Right lobe of liver (tissue), 6 donors: ENCODE data around the gene NFE2L3. TPM values are rescaled to one million over a fixed set of nuclear protein-coding genes. Genes with fewer than 3 reads are reported as not detected.

Experiments
- ATAC-seq, 4 donors: fragments of 200-7000 bp; cut with Tn5 transposase; one replicate each; pipeline ENCODE4 v1.9.1; 2020; ENCODE audit warnings: mild to moderate bottlenecking in 4 of 4, moderate library complexity in 4 of 4
- DNase-seq, 3 donors: peaks; one replicate each; pipeline ENCODE4 v3.0.0-alpha.2; 2020
- H3K27ac ChIP-seq, 3 donors: fragments of 200-600 bp; one replicate each; pipeline ENCODE4 v1.8.0; 2022
- H3K27me3 ChIP-seq, 2 donors: fragments of 200-600 bp; one replicate each; pipeline ENCODE4 v1.8.0; 2022
- H3K36me3 ChIP-seq, 4 donors: fragments of 200-600 bp; sonication (generic) in 1 of 4; one replicate each; pipeline versions ENCODE4 v1.5.1 to v1.8.0; 2017 to 2022; ENCODE audit warnings: control low read depth in 1 of 4
- H3K4me1 ChIP-seq, 4 donors: fragments of 200-600 bp; sonication (generic) in 1 of 4; one replicate each; pipeline versions ENCODE4 v1.5.1 to v1.8.0; 2017 to 2022; ENCODE audit warnings: control low read depth in 1 of 4
- H3K4me3 ChIP-seq, 3 donors: fragments of 200-600 bp; one replicate each; pipeline ENCODE4 v1.8.0; 2022
- H3K9me3 ChIP-seq, 4 donors: fragments of 200-600 bp; sonication (generic) in 1 of 4; one replicate each; pipeline versions ENCODE4 v1.5.1 to v1.8.0; 2017 to 2022; ENCODE audit warnings: control low read depth in 1 of 4
- CTCF ChIP-seq, 4 donors: fragments of 200-600 bp in 3 of 4; fragments of 450-650 bp in 1 of 4; IDR thresholded peaks; one replicate each; pipeline versions ENCODE4 v1.5.1 to v1.8.0; 2016 to 2022; ENCODE audit warnings: antibody characterized with exemption in 4 of 4, mild to moderate bottlenecking in 2 of 4
- POLR2A ChIP-seq: fragments of 450-650 bp; IDR thresholded peaks from one replicate; pipeline ENCODE4 v1.6.1; 2017; ENCODE audit warnings: antibody characterized with exemption, mild to moderate bottlenecking
- WGBS: methylation state at CpG from one replicate; pipeline ENCODE4 v1.1.6; 2018; ENCODE audit warnings: low coverage, low lambda C conversion rate; ENCODE audit not compliant: insufficient coverage; ENCODE audit errors: missing lambda C conversion rate; 5-methylcytosine and 5-hydroxymethylcytosine counted together
- intact Hi-C, 2 donors: fragments of 100-400 bp; cut with DNase I; formaldehyde crosslinking; loops; one replicate each; pipeline versions ENCODE4 v1.11.2 to v1.14.1; 2022
- long read RNA-seq: library from polyadenylated mRNA; unstranded; transcript quantifications from one replicate; pipeline ENCODE4 v2.0.0, GENCODE V29; 2019
- total RNA-seq, 6 experiments: library from RNA; depleted of rRNA in 2 of 6; stranded (reverse); fragments of >200 nt in 2 of 6; fragmentation: NEBNext Ultra II Directional in 3 of 6; extraction: Animal tissue kit (Norgen Biotek cat#: 25700) in 3 of 6; gene quantifications; one replicate each; pipeline versions ENCODE4 v1.1.0 to v1.2.4, GENCODE V29; 2016 to 2023
- donor health status: DM: no; HTN: yes; CAD: no.
- donor health status: DM: no; HTN: no; CAD: no.
- donor health status: DM: no; HTN: no; CAD: no.
- donor health status: DM: no; HTN: yes; CAD: no.
- donor health status: DM: no; HTN: yes; CAD: no.

Gene NFE2L3
- total RNA-seq = 1 to 10 TPM in 2 of 6 experiments, under 1 TPM in 4; 0.13 to 2.0 (median 0.54) TPM
- long read RNA-seq = 0 reads

GRCh38 chr7:26151953-26152781 is at the start of gene NFE2L3:
TSS of gene NFE2L3 (plus strand) at chr7:26152198. CDS start at chr7:26152499, 301 bp downstream.
- intact Hi-C loops = no loop called here
- ATAC-seq (peak; percentile 87 to 94 (median 92)), DNase-seq (peak; percentile 65 to 76 (median 72))
- H3K36me3 ChIP-seq = no peaks in the 10 kb centered on the region
- H3K4me3 ChIP-seq = peak within 1 kb of the TSS; percentile 33 to 57 (median 38)
- no peak within 1 kb of the TSS for H3K27ac ChIP-seq
- no peaks in the 10 kb centered on the region for H3K9me3 ChIP-seq
- peaks cover 0 to 6% (median 0%) of the 10 kb centered on the region in 4 donors for H3K4me1 ChIP-seq
- TF ChIP-seq POLR2A = peak; percentile 29
- peak in 1 of 4 donors; percentile 35 for TF ChIP-seq CTCF (IDR thresholded peaks at IDR 0.05)
- no peaks in the 10 kb centered on the region for H3K27me3 ChIP-seq
- WGBS = under 1% methylated on average over 30 of the region's 95 CpGs

GRCh38 chr7:26103596-26103995 is 48.4 kb upstream of the NFE2L3 start:
- intact Hi-C loops = no loop called here
- H3K4me1 ChIP-seq = no peaks in the 10 kb centered on the region
- no peak overlapping the region for H3K4me3 ChIP-seq
- H3K27ac ChIP-seq = no peak overlapping the region
- H3K36me3 ChIP-seq = no peaks in the 10 kb centered on the region
- no peaks in the 10 kb centered on the region for H3K9me3 ChIP-seq
- ATAC-seq (no peak), DNase-seq (no peak)
- WGBS = 65% methylated on average over 3 of the region's 3 CpGs
- no peaks in the 10 kb centered on the region for H3K27me3 ChIP-seq
- TF ChIP-seq CTCF (IDR thresholded peaks at IDR 0.05) (no peak), POLR2A (no peak)

GRCh38 chr7:26105236-26105635 is 46.8 kb upstream of the NFE2L3 start:
- Histone ChIP-seq H3K27me3 (no peaks in the 10 kb centered on the region), H3K4me1 (no peaks in the 10 kb centered on the region), H3K36me3 (no peaks in the 10 kb centered on the region), H3K9me3 (no peaks in the 10 kb centered on the region), H3K27ac (no peak overlapping the region), H3K4me3 (no peak overlapping the region)
- intact Hi-C loops = no loop called here
- WGBS = 67% methylated on average over 1 of the region's 1 CpG
- no peak for TF ChIP-seq CTCF (IDR thresholded peaks at IDR 0.05)
- no peak for TF ChIP-seq POLR2A
- no peak for DNase-seq
- ATAC-seq = no peak

GRCh38 chr7:26105931-26106330 is 46.1 kb upstream of the NFE2L3 start:
- Histone ChIP-seq H3K4me3 (no peak overlapping the region), H3K4me1 (no peaks in the 10 kb centered on the region), H3K27ac (no peak overlapping the region), H3K36me3 (no peaks in the 10 kb centered on the region), H3K27me3 (no peaks in the 10 kb centered on the region), H3K9me3 (no peaks in the 10 kb centered on the region)
- TF ChIP-seq POLR2A (no peak), CTCF (IDR thresholded peaks at IDR 0.05) (no peak)
- ATAC-seq = no peak
- intact Hi-C loops = no loop called here
- WGBS = 88% methylated on average over 4 of the region's 11 CpGs
- no peak for DNase-seq
